Astrocyte of the spinal cord (primary cell): ENCODE results near the gene SSNA1.
A peak's percentile ranks its signal among the peaks of the same experiment; 100 is the strongest.

Experiments used
- DNase-seq: peaks from one replicate; pipeline ENCODE4 v3.0.0; 2011; ENCODE audit warnings: low read depth, low spot score
- H3K4me3 ChIP-seq: 2 replicates; pipeline ENCODE4 v1.5.1; 2011; ENCODE audit warnings: low read depth, mild to moderate bottlenecking, low read length, moderate library complexity
- in situ Hi-C: cut with HindIII; loops from 2 replicates; pipeline ENCODE4 v1.10.0; 2017; ENCODE audit warnings: low sequenced_read_pairs
- TF ChIP-seq, protein P1 (sequence below): IDR thresholded peaks from 2 replicates; pipeline ENCODE4 v1.5.1; 2012; ENCODE audit warnings: low read depth, mild to moderate bottlenecking, low read length, inconsistent platforms

The SSNA1 gene

DNA sequence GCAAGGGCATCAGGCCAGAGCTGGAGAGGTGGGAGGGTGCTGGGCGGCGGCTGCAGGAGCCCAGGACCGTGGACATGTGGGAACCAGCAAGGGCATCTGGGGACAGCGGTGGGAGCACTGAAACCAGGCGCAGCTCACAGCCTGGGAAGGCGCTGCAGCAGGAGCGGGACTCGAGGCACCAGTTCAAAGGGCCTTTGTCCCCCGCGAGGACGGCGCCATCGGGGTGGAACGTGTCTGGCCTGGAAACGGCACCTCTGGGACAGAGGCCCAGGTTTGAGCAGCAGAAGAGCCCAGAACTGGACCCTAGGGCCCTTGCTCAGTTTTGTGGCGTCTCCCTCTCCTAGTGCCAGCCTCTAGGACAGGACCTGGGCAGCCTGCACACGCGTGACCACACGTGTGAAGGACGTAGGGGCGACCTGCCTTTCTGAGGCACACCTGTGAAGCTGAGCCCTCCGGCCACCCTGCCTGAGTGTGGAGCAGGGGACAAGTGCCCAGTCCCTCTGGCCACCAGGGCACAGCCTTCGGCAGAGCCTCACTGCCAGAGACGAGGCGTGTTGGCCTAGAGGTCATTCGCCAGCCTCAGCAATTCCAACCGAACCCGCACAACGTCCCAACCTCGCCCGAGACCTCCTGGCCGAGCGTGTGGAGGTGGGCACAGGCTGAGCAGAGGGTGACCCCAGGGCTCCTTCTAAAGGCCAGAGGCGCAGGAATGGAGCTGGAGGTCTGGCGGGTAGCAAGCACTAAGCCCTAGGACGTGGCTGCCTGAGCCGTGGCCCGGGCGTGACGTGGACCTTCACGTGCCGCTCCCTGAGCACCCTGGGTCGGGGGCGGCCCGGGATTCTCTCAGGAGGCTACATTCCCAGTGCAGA lies 14.4 kb upstream of the SSNA1 start:
- in situ Hi-C loops, result no loop called here
- TF ChIP-seq, protein P1, sequence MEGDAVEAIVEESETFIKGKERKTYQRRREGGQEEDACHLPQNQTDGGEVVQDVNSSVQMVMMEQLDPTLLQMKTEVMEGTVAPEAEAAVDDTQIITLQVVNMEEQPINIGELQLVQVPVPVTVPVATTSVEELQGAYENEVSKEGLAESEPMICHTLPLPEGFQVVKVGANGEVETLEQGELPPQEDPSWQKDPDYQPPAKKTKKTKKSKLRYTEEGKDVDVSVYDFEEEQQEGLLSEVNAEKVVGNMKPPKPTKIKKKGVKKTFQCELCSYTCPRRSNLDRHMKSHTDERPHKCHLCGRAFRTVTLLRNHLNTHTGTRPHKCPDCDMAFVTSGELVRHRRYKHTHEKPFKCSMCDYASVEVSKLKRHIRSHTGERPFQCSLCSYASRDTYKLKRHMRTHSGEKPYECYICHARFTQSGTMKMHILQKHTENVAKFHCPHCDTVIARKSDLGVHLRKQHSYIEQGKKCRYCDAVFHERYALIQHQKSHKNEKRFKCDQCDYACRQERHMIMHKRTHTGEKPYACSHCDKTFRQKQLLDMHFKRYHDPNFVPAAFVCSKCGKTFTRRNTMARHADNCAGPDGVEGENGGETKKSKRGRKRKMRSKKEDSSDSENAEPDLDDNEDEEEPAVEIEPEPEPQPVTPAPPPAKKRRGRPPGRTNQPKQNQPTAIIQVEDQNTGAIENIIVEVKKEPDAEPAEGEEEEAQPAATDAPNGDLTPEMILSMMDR, result no peak
- no peak overlapping the region for H3K4me3 ChIP-seq
- no peak for DNase-seq

DNA sequence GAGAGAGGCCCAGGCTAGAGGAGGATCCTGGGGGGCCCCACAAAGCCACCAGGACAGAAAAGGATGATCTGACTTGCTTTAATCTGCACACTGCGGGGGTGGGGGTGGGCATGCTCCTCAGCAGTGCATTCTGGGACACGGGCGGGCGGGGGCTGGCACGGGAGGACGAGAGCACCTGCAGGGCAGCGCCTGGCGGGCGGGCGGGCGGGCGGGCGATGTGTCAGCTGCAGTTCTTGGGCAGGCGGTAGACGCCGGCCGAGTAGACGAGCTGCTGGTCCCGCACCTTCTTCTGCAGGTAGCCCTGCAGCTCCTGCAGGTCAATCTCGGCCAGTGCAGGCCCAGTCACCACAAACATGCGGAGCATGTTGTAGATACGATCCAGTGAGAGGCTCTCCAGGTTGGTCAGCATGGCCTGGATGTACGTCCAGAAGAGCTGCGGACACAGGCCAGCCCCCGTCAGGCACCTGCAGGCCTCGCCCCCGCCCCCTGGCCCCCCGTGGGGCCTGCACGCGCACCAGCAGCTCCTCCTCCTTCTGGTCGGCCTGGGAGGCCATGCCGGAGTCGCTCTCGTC lies 13.7 kb upstream of the SSNA1 start:
- no peak for DNase-seq
- H3K4me3 ChIP-seq, result no peak overlapping the region
- in situ Hi-C loops, result no loop called here
- TF ChIP-seq, protein P1, result no peak

DNA sequence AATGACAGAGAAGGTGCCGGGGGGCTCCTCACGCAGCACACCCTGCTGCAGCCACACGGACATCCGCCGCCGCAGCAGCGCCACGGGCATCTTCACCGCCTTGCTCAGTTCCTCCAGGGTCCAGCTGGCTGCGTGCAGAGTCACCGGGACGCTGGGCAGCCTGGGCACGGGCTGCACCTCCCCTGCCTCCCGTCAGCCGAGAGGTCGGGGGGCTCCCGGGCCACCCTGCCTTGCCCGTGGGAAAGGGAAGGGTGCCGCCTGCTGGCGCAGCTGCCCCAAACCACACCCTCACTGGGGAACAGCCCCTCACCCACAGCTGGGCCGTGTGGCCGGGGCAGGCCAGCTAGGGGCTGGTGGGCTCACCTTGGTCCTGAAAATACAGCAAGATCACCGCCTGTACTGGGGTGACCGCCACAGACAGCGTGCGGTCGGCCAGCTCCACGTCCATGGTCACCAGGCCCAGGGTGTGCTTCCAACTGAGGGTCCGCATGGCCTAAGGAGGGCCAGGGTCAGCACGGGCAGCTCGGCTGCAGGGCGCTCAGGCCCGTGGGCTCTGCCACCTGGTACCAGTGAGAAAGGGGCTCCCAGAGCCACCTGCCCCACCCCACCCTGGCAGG lies 13.0 kb upstream of the SSNA1 start:
- H3K4me3 ChIP-seq, result no peak overlapping the region
- no peak for DNase-seq
- TF ChIP-seq, protein P1, result peak; percentile 36
- in situ Hi-C loops, result no loop called here

DNA sequence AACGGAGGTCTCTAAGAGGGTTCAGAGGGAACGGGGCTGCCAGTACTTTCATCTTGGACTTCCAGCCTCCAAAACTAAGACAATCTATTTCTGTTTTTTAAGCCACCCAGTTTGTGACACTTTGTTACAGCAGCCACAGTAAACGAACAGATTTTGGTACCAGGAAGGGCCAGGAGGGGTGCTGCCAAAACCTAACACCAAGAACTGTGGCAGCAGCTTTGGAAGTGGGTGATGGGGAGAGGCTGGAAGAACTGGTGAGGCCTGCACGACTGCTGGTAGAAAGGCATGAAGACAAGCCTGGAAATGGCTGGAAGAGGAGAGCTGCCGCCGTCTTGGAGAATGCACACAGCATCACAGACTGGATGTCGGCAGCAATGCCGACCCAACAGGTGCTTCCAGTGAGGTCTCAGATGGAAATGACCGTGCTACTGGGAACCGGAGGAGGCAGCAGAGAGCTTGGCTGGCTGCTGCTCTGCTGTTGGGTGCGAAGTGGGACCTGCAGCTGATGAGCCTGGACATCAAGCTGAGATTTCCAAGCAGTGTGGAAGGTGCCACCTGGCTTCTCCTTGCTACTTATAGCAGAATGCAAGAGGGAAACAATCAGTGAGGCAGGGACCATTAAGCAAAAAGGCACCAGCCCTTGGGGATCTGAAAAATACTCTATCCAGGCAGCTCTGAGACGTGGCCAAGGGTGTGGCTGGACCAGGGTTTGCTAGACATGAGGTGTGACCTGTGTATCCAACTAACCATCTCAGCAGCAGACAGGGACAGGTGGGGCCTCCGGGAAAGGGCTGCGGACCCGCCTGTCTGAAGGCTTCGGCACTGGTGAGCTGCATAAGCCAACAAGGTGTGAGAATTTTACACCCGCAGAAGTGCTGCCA lies 11.9 kb upstream of the SSNA1 start:
- TF ChIP-seq, protein P1, result peak; percentile 75
- in situ Hi-C loops, result no loop called here
- peak; percentile 18 for DNase-seq
- no peak overlapping the region for H3K4me3 ChIP-seq

DNA sequence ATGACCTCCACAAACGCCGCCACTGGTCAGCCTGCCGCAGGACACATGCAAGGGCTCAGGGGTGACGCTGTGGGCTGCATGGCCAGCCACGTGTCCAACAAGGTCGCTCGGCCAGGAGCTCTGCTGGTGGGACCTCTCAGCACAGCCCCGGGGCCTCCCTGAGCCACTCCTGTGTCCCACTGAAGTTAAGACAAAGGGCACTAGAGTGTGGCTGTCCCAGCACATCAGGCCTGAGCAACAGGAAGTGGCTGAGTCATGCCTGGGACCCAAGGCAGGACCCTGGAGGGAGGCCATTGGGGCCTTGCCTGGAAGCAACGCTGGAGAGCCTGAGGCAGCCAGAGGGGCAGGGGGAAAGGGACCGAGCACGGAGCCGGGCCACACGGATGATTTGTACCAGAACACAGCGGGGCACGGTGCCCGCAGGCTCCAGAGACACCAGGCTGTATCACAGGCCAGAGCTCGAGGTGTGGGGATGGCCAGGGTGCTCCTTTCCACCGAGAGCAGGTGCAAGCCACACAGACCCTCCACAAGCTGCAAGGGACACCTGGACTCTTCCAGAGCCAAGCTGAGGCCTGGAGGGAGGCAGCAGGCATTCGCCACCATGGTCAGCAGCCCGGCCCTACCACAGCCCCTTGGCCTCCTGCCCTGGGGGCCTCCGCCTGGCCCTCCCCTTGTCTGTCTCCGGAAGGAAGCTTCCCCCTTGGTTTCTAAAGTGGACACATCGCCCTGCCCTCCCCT lies 10.1 kb upstream of the SSNA1 start:
- TF ChIP-seq, protein P1, result no peak
- DNase-seq, result no peak
- H3K4me3 ChIP-seq, result no peak overlapping the region
- in situ Hi-C loops, result no loop called here
